Panc1 (cell line): ENCODE results near the gene JKAMP. TPM values are rescaled to one million over a fixed set of nuclear protein-coding genes. Genes with fewer than 3 reads are reported as not detected.

Experiments
- ATAC-seq: fragments of 200-7000 bp; cut with Tn5 transposase; 2 replicates; pipeline ENCODE4 v1.9.1; 2020; ENCODE audit warnings: mild to moderate bottlenecking, moderate library complexity
- BruUV-seq: library from RNA; stranded (reverse); fragments of 400-500 nt; replicated peaks from 2 replicates; lab custom pipeline; 2021; lab: Mats Ljungman, UMichigan
- CTCF ChIA-PET: fragments of 300-600 bp; sonication (Branson Sonifier 250); formaldehyde crosslinking; loops from one replicate; lab custom pipeline; 2022; ENCODE audit warnings: antibody characterized with exemption; lab: Charles Lee
- POLR2A ChIA-PET: fragments of 300-600 bp; sonication (Branson Sonifier 250); formaldehyde crosslinking; loops from one replicate; lab custom pipeline; 2022; ENCODE audit warnings: antibody characterized with exemption; lab: Charles Lee
- DNase-seq: peaks from one replicate; pipeline ENCODE4 v3.0.0-alpha.2; 2010; ENCODE audit warnings: low read depth, low spot score
- H3K27ac ChIP-seq: 2 replicates; pipeline ENCODE4 v1.5.1; 2011; ENCODE audit warnings: mild to moderate bottlenecking, low read length, inconsistent platforms
- H3K27me3 ChIP-seq: fragments of 200-500 bp; sonication (Bioruptor generic); 2 replicates; pipeline ENCODE4 v1.6.0; 2014; ENCODE audit warnings: low read length, inconsistent platforms; ENCODE audit not compliant: control insufficient read depth, insufficient read depth
- H3K36me3 ChIP-seq: fragments of 200-500 bp; sonication (Bioruptor generic); 2 replicates; pipeline ENCODE4 v1.5.1; 2014; ENCODE audit warnings: inconsistent platforms, mild to moderate bottlenecking, low read length, moderate library complexity; ENCODE audit not compliant: control insufficient read depth, insufficient read depth
- H3K4me1 ChIP-seq: 2 replicates; pipeline ENCODE4 v1.5.1; 2011; ENCODE audit warnings: inconsistent platforms, mild to moderate bottlenecking, low read length, moderate library complexity; ENCODE audit not compliant: control insufficient read depth, insufficient read depth
- H3K4me3 ChIP-seq, 2 experiments: 2 replicates each; pipeline ENCODE4 v1.5.1; 2011 to 2012; ENCODE audit warnings: low read depth in 2 of 2, low read length in 2 of 2, mild to moderate bottlenecking in 2 of 2, inconsistent platforms in 1 of 2, moderate library complexity in 1 of 2
- H3K9me3 ChIP-seq: fragments of 200-500 bp; sonication (Bioruptor generic); 2 replicates; pipeline ENCODE4 v1.5.1; 2014; ENCODE audit warnings: low read depth, mild to moderate bottlenecking, inconsistent platforms, low read length, moderate library complexity; ENCODE audit not compliant: control insufficient read depth, insufficient read depth
- CTCF ChIP-seq: fragments of 450-650 bp; IDR thresholded peaks from 2 replicates; pipeline ENCODE4 v1.5.1; 2017; ENCODE audit warnings: mild to moderate bottlenecking
- POLR2AphosphoS5 ChIP-seq: IDR thresholded peaks from 2 replicates; pipeline ENCODE4 v1.6.1; 2012; ENCODE audit warnings: mild to moderate bottlenecking, low read depth, low read length, moderate library complexity
- SIN3A ChIP-seq: IDR thresholded peaks from 2 replicates; pipeline ENCODE4 v1.6.1; 2012; ENCODE audit warnings: low read depth, mild to moderate bottlenecking, low read length, moderate library complexity, borderline replicate concordance; ENCODE audit not compliant: insufficient read depth
- TCF7L2 ChIP-seq: IDR thresholded peaks from 2 replicates; pipeline ENCODE4 v1.6.1; 2011; ENCODE audit warnings: mild to moderate bottlenecking, low read depth, low read length, inconsistent platforms
- in situ Hi-C: cut with HindIII; loops from 2 replicates; pipeline ENCODE4 v1.10.0; 2016; ENCODE audit warnings: low sequenced_read_pairs, low pct_unique_long_range_greater_than_20kb
- intact Hi-C: fragments of 100-400 bp; cut with micrococcal nuclease; formaldehyde crosslinking; loops from one replicate; pipeline ENCODE4 v1.10.0; 2022; ENCODE audit not compliant: unreplicated experiment
- total RNA-seq: library from RNA; stranded (reverse); gene quantifications from one replicate; pipeline ENCODE4 v1.2.1, GENCODE V29; 2021; ENCODE audit not compliant: unreplicated experiment
- TF ChIP-seq, protein P1 (sequence below), 2 experiments: IDR thresholded peaks; 2 replicates each; pipeline ENCODE4 v1.6.1; 2011 to 2012; ENCODE audit warnings: low read depth in 2 of 2, control low read depth in 1 of 2, low read length in 1 of 2, mild to moderate bottlenecking in 1 of 2, moderate library complexity in 1 of 2; ENCODE audit not compliant: insufficient read depth in 1 of 2

JKAMP gene
- total RNA-seq, 1 experiment from 2014 or later = 36.0 TPM

DNA sequence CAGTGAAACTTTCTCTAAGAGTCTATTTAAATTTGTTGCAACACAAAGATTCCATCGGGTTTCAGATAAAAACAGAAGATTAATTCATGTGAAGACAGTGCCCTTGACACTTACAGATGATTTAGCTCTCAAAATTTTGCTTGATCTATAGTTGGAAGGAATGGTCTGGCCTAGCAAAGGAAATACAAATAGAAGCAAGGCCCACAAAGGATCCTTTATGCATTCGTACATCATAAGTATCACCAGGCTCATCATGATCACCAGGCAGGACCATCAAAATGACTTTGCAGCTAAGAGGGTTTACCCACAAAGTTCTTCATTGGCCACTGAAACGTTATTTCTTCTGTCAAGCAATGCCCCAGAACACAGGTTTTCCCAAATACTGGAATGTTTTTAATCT lies 24.8 kb downstream of the JKAMP start:
- CTCF ChIA-PET = no interaction called here
- no TSS peak for BruUV-seq
- H3K4me1 ChIP-seq = no peaks in the 10 kb centered on the region
- H3K27me3 ChIP-seq = no peaks in the 10 kb centered on the region
- TF ChIP-seq SIN3A = no peak
- no peak for TF ChIP-seq POLR2AphosphoS5
- no peak for TF ChIP-seq CTCF
- H3K27ac ChIP-seq = no peak overlapping the region
- intact Hi-C loops = no loop called here
- no peaks in the 10 kb centered on the region for H3K9me3 ChIP-seq
- H3K36me3 ChIP-seq = peaks cover 3% of the 10 kb centered on the region; the same call in 1 of the 2 replicates
- ATAC-seq = no peak
- POLR2A ChIA-PET = no interaction called here
- H3K4me3 ChIP-seq = no peak overlapping the region
- DNase-seq = no peak
- in situ Hi-C loops = no loop called here

GRCh38 chr14:59510001-59510400 lies 25.7 kb downstream of the JKAMP start:
- H3K36me3 ChIP-seq = no peaks in the 10 kb centered on the region
- ATAC-seq (no peak), DNase-seq (no peak)
- in situ Hi-C loops = no loop called here
- TF ChIP-seq TCF7L2 = no peak
- TF ChIP-seq SIN3A = no peak
- TF ChIP-seq CTCF = no peak
- TF ChIP-seq POLR2AphosphoS5 = no peak
- TF ChIP-seq, protein P1, sequence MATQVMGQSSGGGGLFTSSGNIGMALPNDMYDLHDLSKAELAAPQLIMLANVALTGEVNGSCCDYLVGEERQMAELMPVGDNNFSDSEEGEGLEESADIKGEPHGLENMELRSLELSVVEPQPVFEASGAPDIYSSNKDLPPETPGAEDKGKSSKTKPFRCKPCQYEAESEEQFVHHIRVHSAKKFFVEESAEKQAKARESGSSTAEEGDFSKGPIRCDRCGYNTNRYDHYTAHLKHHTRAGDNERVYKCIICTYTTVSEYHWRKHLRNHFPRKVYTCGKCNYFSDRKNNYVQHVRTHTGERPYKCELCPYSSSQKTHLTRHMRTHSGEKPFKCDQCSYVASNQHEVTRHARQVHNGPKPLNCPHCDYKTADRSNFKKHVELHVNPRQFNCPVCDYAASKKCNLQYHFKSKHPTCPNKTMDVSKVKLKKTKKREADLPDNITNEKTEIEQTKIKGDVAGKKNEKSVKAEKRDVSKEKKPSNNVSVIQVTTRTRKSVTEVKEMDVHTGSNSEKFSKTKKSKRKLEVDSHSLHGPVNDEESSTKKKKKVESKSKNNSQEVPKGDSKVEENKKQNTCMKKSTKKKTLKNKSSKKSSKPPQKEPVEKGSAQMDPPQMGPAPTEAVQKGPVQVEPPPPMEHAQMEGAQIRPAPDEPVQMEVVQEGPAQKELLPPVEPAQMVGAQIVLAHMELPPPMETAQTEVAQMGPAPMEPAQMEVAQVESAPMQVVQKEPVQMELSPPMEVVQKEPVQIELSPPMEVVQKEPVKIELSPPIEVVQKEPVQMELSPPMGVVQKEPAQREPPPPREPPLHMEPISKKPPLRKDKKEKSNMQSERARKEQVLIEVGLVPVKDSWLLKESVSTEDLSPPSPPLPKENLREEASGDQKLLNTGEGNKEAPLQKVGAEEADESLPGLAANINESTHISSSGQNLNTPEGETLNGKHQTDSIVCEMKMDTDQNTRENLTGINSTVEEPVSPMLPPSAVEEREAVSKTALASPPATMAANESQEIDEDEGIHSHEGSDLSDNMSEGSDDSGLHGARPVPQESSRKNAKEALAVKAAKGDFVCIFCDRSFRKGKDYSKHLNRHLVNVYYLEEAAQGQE (IDR thresholded peaks at IDR 0.05; ENCODE audit: insufficient read depth in 1 of 2, low read depth in 2 of 2, low read length in 1 of 2) = no peak
- intact Hi-C loops = no loop called here
- ChIA-PET POLR2A (no interaction called here), CTCF (no interaction called here)
- H3K27ac ChIP-seq = no peak overlapping the region
- H3K4me1 ChIP-seq = no peaks in the 10 kb centered on the region
- H3K9me3 ChIP-seq = no peaks in the 10 kb centered on the region
- BruUV-seq = no TSS peak
- no peak overlapping the region for H3K4me3 ChIP-seq
- no peaks in the 10 kb centered on the region for H3K27me3 ChIP-seq
